Measurements from ENCODE around the gene ZNF33B.
"Not testable (repeated sequence)": the region's sequence is repeated elsewhere in the genome, so short reads cannot be mapped to it uniquely, and the experiment has no call there.

Gene ZNF33B

GRCh38 chr10:42609872-42610271 lies 28.5 kb downstream of the ZNF33B start:
- no peak for DNase-seq

- DNase-seq = no peak
Measured at GRCh38 chr10:42598249-42598873, 40.0 kb downstream of the ZNF33B start.

GRCh38 chr10:42596196-42596595 lies 42.2 kb downstream of the ZNF33B start:
- no peak for DNase-seq

GRCh38 chr10:42594246-42594650 lies 44.1 kb downstream of the ZNF33B start:
- no peak for DNase-seq

- DNase-seq = peak; percentile 7
Measured at GRCh38 chr10:42593284-42593683, 45.1 kb downstream of the ZNF33B start.

- no peak for DNase-seq
Measured at GRCh38 chr10:42583828-42584227, 54.5 kb downstream of the ZNF33B start.

DNA sequence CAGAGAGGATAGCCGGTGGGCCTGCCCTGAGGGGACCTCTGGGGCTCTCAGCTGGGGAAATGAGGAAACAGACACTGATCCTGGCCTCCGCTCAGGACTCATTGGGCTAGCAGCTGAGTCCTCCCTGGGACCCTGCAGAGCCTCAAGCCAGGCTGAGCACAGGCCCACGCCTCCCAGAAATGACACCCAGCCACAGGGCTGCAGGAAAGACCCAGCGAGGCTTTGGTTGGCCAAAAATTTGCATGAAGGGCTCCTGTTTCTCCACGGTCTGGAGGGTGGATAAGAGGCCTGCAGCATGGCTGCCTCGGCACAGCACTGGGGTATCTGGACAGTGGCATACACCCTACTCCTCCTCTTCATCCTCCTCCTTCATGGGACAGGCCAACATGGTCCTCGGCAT lies 60.4 kb downstream of the ZNF33B start:
- DNase-seq = no peak

- DNase-seq = no peak
Measured at GRCh38 chr10:42576338-42576737, 62.0 kb downstream of the ZNF33B start.

DNA sequence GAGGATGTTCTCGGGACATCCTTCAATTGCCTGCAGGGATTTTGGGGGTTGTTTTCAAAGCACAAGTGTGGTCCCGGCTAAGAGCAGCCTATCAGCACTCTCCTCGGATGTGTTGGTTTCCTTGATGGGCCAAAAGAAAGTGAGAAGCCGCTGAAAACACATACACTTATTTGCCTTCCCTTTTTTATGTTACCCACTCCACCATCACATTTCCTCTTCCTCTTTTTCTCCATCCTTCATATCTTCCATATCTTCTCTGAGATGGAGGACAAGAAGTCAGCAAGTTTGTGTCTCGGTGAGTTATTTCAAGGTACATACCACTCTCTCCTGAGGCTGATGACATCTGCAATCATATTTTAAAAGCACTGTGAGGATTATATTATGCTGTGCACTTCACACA lies 64.0 kb downstream of the ZNF33B start:
- DNase-seq = no peak

DNA sequence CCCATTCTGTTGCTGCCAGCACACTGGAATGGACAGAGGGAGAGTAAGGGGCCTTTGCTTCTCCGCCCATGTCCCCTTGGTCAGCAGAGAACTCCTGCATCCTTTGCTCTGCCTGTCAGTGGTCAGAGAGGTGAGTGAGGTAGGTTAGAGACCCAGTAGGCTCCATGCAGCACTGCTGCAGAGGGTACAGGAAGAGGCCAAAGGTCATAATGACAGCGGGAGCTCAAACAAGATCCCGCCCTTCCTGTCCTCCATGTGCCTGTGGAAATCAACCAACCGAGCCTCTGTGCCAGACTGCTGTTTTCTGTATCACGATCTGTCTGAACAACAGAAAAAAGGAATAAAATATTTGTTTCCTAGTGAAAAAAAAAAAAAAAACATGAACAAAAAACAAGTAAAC lies 81.4 kb downstream of the ZNF33B start:
- peak; percentile 14 for DNase-seq

- DNase-seq = not testable (repeated sequence)
Measured at GRCh38 chr10:42553576-42553975, 84.8 kb downstream of the ZNF33B start.

- no peak for DNase-seq
Measured at GRCh38 chr10:42553064-42553407, 85.3 kb downstream of the ZNF33B start.

DNA sequence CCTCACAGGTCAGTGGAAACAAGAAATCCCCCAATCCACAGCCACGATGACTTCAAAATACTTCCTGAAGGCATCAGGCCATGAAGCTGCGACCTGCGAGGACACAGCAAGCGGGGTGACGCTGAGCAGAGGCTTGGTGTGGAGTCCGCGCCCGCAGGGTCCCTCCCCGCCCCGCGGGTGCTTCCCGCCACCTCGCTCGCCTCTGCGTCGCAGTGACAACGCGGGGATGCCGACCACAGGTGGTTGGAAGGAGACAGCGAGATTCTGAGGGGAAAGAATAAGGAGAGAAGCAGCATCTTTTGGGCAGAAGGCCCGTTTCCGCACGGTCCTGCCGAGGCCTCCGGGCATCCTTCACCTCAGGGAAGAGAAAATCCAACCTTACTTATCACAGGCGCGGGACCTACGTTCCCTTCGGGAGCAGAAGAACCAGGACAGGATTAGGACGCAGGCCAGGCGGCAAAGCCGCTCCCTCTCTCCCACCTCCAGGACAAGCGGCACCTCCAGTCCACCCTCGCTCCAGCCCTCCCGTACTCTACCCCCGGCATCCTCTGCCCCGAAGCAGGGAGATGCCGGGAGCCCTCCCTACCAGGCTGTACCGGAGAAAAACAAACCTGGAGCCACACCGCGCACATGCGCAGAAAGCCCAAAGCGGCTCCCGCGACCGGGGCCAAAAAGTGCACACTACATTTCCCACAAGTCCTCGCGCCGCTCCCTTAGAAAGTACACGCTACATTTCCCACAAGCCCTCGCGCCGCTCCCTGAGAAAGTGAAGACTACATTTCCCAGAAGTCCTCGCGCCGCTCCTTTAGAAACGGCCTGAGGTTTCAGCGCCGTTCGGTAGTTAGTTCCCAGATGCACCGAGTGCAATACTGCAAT lies 85.9 kb downstream of the ZNF33B start:
- peak; percentile 99 for DNase-seq

GRCh38 chr10:42551582-42552187 lies 86.7 kb downstream of the ZNF33B start:
- peak; percentile 67 for DNase-seq

DNA sequence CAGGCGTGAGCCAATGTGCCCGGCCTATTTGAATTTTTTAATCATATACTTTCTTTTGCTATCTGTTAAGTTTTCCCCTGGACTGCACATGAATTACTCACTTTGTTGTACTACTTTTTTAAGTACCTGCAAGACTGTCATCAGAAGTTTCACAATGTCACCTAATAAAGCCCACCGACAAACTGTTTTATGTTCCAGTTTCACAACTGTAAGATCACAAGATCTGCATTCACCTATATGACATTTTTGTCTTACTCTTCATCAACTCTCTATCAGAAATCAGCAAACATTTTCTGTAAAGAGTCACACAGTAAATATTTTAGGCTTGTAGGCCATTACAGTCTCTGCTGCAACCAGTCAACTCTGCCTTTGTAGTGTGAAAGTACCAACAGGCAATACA lies 88.5 kb downstream of the ZNF33B start:
- no peak for DNase-seq

DNA sequence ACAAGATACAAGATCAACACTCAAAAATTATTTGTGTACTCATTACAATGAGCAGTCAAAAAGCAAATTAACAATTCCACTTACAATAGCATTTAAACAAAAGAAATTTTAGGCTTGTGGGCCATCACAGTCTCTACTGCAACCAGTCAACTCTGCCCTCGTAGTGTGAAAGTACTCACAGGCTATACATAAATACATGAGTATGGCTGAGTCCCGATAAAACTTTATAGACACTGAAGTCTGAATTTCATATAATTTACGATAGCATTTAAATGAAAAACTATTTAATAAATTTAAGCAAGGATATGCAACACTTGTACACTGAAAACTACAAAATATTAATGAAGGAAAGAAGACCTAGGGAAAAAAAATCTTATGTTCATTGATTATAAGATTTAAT lies 90.1 kb downstream of the ZNF33B start:
- no peak for DNase-seq

DNA sequence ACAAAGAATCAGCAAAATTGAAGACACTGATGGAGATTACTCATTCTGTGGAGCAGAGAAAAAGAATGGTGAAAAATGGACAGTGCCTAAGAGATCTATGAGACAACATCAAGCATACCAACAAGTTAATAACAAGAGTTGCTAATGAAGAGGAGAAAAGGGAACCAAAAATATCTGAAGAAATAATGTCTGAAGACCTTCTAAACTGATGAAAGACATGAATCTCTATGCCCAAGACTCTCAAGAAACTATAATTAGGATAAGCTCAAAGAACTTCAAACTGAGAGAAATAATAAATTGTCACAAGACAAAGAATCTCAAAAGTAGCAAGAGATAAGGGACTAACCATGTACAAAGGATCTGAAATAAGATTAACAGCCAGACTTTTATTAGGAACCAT lies 93.4 kb downstream of the ZNF33B start:
- DNase-seq = no peak

GRCh38 chr10:42543840-42544372 lies 94.5 kb downstream of the ZNF33B start:
- no peak for DNase-seq

Data from DMS53 (cell line).